Chondrocyte (in vitro differentiated cells): Measurements from ENCODE around the gene SLC9A3. TPM values are rescaled to one million over a fixed set of nuclear protein-coding genes. Genes with fewer than 3 reads are reported as not detected.

ENCODE experiments used
- DNase-seq: peaks from one replicate; pipeline ENCODE4 v3.0.0; 2021; ENCODE audit warnings: mixed read lengths, low spot score
- H3K27ac Mint-ChIP-seq: one replicate; pipeline ENCODE4 v1.8.0; 2021; ENCODE audit warnings: mild to moderate bottlenecking, moderate library complexity, mixed read lengths; ENCODE audit not compliant: unreplicated experiment
- H3K27me3 Mint-ChIP-seq: 2 replicates; pipeline ENCODE4 v1.8.0; 2021; ENCODE audit warnings: low read depth, mixed read lengths
- H3K36me3 Mint-ChIP-seq: 2 replicates; pipeline ENCODE4 v1.8.0; 2021; ENCODE audit warnings: low read depth, mixed read lengths
- H3K4me1 Mint-ChIP-seq: 2 replicates; pipeline ENCODE4 v1.8.0; 2021; ENCODE audit warnings: low read depth, mild to moderate bottlenecking, mixed read lengths
- H3K4me3 Mint-ChIP-seq: one replicate; pipeline ENCODE4 v1.8.0; 2021; ENCODE audit warnings: mild to moderate bottlenecking, moderate library complexity, mixed read lengths; ENCODE audit not compliant: unreplicated experiment
- H3K9me3 Mint-ChIP-seq: 2 replicates; pipeline ENCODE4 v1.8.0; 2021; ENCODE audit warnings: low read depth, mixed read lengths
- total RNA-seq: library from RNA; stranded (reverse); gene quantifications from 3 replicates; pipeline ENCODE4 v1.2.1, GENCODE V29; 2021
- TF ChIP-seq, protein P1 (sequence below): fragments of 200-600 bp; sonication (generic); IDR thresholded peaks from 2 replicates; pipeline ENCODE4 v1.5.0; 2021; ENCODE audit warnings: antibody characterized with exemption, mild to moderate bottlenecking, moderate library complexity

SLC9A3 gene
- total RNA-seq, 1 donor from 2014 or later, result 0.95 TPM

DNA sequence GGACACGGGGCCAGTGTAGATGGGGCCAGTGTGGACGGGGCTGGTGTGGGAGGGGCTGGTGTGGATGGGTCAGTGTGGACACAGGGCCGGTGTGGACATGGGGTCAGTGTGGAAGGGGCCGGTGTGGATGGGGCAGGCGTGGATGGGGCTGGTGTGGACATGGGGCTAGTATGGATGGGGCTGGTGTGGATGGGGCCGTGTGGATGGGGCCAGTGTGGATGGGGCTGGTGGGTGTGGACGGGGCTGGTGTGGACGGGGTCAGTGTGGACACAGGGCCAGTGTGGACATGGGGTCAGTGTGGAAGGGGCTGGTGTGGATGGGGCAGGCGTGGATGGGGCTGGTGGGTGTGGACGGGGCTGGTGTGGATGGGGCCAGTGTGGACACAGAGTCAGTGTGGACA, 23.8 kb downstream of the SLC9A3 start:
- TF ChIP-seq, protein P1, sequence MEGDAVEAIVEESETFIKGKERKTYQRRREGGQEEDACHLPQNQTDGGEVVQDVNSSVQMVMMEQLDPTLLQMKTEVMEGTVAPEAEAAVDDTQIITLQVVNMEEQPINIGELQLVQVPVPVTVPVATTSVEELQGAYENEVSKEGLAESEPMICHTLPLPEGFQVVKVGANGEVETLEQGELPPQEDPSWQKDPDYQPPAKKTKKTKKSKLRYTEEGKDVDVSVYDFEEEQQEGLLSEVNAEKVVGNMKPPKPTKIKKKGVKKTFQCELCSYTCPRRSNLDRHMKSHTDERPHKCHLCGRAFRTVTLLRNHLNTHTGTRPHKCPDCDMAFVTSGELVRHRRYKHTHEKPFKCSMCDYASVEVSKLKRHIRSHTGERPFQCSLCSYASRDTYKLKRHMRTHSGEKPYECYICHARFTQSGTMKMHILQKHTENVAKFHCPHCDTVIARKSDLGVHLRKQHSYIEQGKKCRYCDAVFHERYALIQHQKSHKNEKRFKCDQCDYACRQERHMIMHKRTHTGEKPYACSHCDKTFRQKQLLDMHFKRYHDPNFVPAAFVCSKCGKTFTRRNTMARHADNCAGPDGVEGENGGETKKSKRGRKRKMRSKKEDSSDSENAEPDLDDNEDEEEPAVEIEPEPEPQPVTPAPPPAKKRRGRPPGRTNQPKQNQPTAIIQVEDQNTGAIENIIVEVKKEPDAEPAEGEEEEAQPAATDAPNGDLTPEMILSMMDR, result no peak
- H3K4me3 Mint-ChIP-seq, result no peak overlapping the region
- no peaks in the 10 kb centered on the region for H3K36me3 Mint-ChIP-seq
- H3K27me3 Mint-ChIP-seq, result peaks cover 34% of the 10 kb centered on the region
- no peak for DNase-seq
- no peak overlapping the region for H3K27ac Mint-ChIP-seq
- no peaks in the 10 kb centered on the region for H3K9me3 Mint-ChIP-seq
- H3K4me1 Mint-ChIP-seq, result peaks cover 6% of the 10 kb centered on the region

GRCh38 chr5:499233-500209, 24.7 kb downstream of the SLC9A3 start:
- no peak for DNase-seq
- H3K27ac Mint-ChIP-seq, result no peak overlapping the region
- TF ChIP-seq, protein P1, result no peak
- H3K27me3 Mint-ChIP-seq, result peaks cover 34% of the 10 kb centered on the region
- no peak overlapping the region for H3K4me3 Mint-ChIP-seq
- H3K36me3 Mint-ChIP-seq, result no peaks in the 10 kb centered on the region
- peaks cover 6% of the 10 kb centered on the region for H3K4me1 Mint-ChIP-seq
- no peaks in the 10 kb centered on the region for H3K9me3 Mint-ChIP-seq

DNA sequence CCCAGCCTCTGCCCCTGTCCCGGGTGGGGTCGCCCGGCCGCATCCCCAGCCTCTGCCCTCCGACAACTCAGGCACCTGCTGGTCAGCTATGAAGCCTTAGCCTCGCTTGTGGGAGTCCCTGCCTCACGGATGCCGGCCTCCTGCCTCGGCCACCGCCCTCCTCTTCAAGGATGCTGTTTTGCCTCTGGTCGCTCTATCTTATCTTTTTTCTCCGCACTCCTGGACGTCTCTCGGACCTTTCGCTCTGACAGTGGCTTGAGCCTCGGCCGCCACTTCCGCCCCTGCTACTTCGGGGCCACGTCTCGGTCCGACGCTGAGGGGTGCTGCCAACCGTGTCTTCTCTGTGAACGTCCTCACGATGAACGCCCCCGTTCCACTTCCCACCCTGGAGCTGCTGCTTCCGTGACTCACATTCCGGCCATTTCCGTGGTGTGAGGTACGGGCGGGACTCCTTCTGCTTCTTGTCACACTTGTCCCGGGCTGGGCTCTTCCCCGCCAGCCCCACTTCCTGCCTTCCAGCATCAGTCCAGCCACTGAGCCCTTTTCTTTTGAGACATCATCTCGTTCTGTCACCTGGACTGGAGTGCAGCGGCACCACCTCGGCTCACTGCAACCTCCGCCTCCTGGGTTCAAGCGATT, 26.3 kb downstream of the SLC9A3 start:
- no peaks in the 10 kb centered on the region for H3K36me3 Mint-ChIP-seq
- peaks cover 6% of the 10 kb centered on the region for H3K4me1 Mint-ChIP-seq
- peaks cover 34% of the 10 kb centered on the region for H3K27me3 Mint-ChIP-seq
- H3K27ac Mint-ChIP-seq, result no peak overlapping the region
- H3K9me3 Mint-ChIP-seq, result no peaks in the 10 kb centered on the region
- TF ChIP-seq, protein P1, result no peak
- no peak for DNase-seq
- H3K4me3 Mint-ChIP-seq, result no peak overlapping the region

DNA sequence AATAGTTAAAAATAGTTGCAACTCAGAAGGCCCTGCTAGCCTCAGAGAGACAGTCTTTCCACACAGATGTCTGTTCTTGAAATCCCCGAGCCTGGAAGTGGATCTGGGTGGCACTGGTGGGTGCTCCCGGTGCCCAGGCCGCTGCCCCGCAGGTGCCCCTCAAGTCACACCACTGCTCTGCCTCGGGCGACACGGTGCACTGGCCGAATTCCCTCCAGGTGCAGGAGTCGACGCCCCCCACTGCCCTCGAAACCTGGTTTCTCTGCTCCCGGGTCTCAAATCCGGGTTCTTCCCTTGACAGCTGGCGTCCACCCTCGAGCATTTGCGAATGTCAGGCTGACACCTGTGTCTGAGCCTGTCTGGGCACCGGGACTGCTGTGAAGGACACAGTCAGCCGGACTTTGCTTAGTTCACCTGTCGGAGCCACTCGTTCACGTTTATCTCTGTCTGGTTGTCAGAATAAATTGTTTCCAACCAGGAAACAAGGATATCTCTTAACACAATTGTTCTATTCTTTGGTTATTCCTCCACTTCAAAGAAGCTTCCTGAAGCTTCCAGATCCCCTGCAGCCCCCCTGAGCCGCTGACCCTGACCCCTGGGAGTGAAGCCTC, 27.1 kb downstream of the SLC9A3 start:
- Mint-ChIP-seq H3K27ac (no peak overlapping the region), H3K36me3 (no peaks in the 10 kb centered on the region), H3K4me3 (no peak overlapping the region), H3K9me3 (no peaks in the 10 kb centered on the region), H3K4me1 (peaks cover 4% of the 10 kb centered on the region), H3K27me3 (peaks cover 28% of the 10 kb centered on the region)
- DNase-seq, result no peak
- TF ChIP-seq, protein P1, result no peak

DNA sequence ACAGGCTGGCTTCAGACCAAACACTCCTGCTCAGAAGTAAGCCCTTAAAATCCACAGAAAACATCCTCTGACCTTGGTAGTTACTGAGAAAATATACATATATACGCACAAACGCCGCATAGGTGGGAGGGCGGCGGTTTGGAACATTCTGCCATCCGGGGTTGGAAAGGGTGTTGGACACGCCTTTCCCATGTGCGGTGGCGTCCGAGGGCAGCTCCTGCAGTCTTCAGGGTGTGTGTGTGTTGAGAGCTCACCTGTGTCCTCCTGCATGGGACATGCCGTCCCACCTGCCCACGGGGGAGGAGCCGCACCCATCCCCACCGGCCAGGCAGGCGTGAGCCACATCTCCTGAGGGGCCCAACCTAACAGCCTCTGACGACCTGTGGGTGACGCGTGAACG, 28.2 kb downstream of the SLC9A3 start:
- Mint-ChIP-seq H3K4me3 (no peak overlapping the region), H3K9me3 (no peaks in the 10 kb centered on the region), H3K36me3 (no peaks in the 10 kb centered on the region), H3K4me1 (no peaks in the 10 kb centered on the region), H3K27me3 (peaks cover 24% of the 10 kb centered on the region), H3K27ac (no peak overlapping the region)
- TF ChIP-seq, protein P1, result no peak
- DNase-seq, result no peak
